Lower leg skin (tissue), 4 donors: ENCODE data around the gene MCM8. TPM values are rescaled to one million over a fixed set of nuclear protein-coding genes. Genes with fewer than 3 reads are reported as not detected.

Experiments
- DNase-seq, 2 donors: peaks; one replicate each; pipeline ENCODE4 v3.0.0-alpha.2; 2019; ENCODE audit warnings: low spot score in 2 of 2
- H3K4me3 ChIP-seq: fragments of 200-600 bp; sonication (generic); 2 replicates; pipeline ENCODE4 v1.5.1; 2017; ENCODE audit warnings: mild to moderate bottlenecking, low read depth; ENCODE audit not compliant: poor library complexity, severe bottlenecking
- POLR2A ChIP-seq, 2 donors: fragments of 450-650 bp; IDR thresholded peaks; one replicate each; pipeline ENCODE4 v1.6.1; 2016 to 2017; ENCODE audit warnings: antibody characterized with exemption in 2 of 2, mild to moderate bottlenecking in 1 of 2, moderate library complexity in 1 of 2
- WGBS, 2 donors: methylation state at CpG; one replicate each; pipeline ENCODE4 v1.1.5; 2018; 5-methylcytosine and 5-hydroxymethylcytosine counted together
- intact Hi-C: fragments of 100-400 bp; cut with DNase I; formaldehyde crosslinking; loops from one replicate; pipeline ENCODE4 v1.15.0; 2023; ENCODE audit warnings: low total_unique reads
- total RNA-seq, 4 donors: library from RNA; depleted of rRNA; stranded (reverse); fragments of >200 nt; gene quantifications; one replicate each; pipeline ENCODE4 v1.1.0, GENCODE V29; 2016
- TF ChIP-seq, protein P1 (sequence below), 3 donors: fragments of 450-650 bp; IDR thresholded peaks; one replicate each; pipeline ENCODE4 v1.5.1; 2016; ENCODE audit warnings: antibody characterized with exemption in 3 of 3, mild to moderate bottlenecking in 3 of 3, moderate library complexity in 2 of 3

Gene MCM8
- total RNA-seq, 4 donors from 2014 or later: 2.4 to 5.1 (median 4.3) TPM

DNA sequence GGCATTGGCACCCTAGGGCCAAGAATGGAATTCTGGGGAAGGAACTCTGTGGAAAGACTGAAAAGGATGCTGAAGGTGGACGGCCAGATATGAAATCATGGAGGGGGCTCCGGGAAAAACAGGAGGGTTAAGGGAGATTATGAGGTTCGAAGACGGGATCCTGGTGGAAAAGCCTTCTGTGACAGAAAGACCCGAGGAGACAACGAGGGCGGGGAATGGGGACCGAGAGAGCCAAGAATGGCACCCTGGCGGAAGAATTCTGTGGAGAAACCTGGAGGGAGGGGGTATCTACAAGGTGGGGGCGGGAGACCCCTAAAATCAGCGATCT lies 545 bp upstream of the MCM8 start:
- no peak for DNase-seq
- TF ChIP-seq, protein P1, sequence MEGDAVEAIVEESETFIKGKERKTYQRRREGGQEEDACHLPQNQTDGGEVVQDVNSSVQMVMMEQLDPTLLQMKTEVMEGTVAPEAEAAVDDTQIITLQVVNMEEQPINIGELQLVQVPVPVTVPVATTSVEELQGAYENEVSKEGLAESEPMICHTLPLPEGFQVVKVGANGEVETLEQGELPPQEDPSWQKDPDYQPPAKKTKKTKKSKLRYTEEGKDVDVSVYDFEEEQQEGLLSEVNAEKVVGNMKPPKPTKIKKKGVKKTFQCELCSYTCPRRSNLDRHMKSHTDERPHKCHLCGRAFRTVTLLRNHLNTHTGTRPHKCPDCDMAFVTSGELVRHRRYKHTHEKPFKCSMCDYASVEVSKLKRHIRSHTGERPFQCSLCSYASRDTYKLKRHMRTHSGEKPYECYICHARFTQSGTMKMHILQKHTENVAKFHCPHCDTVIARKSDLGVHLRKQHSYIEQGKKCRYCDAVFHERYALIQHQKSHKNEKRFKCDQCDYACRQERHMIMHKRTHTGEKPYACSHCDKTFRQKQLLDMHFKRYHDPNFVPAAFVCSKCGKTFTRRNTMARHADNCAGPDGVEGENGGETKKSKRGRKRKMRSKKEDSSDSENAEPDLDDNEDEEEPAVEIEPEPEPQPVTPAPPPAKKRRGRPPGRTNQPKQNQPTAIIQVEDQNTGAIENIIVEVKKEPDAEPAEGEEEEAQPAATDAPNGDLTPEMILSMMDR (IDR thresholded peaks at IDR 0.05): no peak
- TF ChIP-seq POLR2A (IDR thresholded peaks at IDR 0.05): no peak
- H3K4me3 ChIP-seq: peak overlapping the region; percentile 61
- intact Hi-C loops: no loop called here
- WGBS, 2 donors: 0 to 1% methylated on average over 11 of the region's 11 CpGs

DNA sequence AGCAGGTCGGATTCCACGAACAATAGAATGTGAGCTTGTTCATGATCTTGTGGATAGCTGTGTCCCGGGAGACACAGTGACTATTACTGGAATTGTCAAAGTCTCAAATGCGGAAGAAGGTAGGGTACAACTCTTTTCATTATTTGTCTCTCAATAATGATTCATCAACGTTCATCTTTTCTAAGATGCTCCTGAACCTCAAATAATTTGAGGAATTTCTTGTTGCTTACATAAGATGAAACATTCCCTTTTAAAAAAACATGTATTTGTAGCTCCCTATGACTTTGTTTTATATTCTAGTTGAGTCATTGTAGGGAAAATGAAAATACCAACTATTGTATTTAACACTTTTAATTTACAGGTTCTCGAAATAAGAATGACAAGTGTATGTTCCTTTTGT lies 17.0 kb downstream of the MCM8 start:
- no peak for DNase-seq
- WGBS, 2 donors: 94 to 95% methylated on average over 6 of the region's 6 CpGs
- H3K4me3 ChIP-seq: no peak overlapping the region
- intact Hi-C loops: no loop called here
- TF ChIP-seq, protein P1 (IDR thresholded peaks at IDR 0.05): no peak
- no peak for TF ChIP-seq POLR2A (IDR thresholded peaks at IDR 0.05)

DNA sequence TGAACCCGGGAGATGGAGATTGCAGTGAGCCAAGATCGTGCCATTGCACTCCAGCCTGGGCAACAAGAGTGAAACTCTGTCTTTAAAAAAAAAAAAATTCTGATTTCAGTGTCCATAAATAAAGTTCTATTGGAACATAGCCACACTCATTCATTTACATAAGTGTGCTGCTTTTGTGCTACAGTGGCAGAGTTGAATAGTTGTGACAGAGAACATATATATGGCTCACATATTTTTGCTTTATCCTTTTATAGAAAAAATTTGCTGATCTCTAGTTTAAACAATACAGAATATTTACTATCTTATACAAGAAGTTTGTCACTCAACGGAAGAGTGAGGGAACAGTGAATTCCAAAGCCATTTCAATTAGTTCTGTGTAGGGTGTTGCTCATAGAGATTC lies 18.0 kb downstream of the MCM8 start:
- intact Hi-C loops: no loop called here
- no peak for TF ChIP-seq POLR2A (IDR thresholded peaks at IDR 0.05)
- TF ChIP-seq, protein P1 (IDR thresholded peaks at IDR 0.05): no peak
- DNase-seq: no peak
- WGBS, 2 donors: 96 to 99% methylated on average over 3 of the region's 3 CpGs
- H3K4me3 ChIP-seq: no peak overlapping the region

DNA sequence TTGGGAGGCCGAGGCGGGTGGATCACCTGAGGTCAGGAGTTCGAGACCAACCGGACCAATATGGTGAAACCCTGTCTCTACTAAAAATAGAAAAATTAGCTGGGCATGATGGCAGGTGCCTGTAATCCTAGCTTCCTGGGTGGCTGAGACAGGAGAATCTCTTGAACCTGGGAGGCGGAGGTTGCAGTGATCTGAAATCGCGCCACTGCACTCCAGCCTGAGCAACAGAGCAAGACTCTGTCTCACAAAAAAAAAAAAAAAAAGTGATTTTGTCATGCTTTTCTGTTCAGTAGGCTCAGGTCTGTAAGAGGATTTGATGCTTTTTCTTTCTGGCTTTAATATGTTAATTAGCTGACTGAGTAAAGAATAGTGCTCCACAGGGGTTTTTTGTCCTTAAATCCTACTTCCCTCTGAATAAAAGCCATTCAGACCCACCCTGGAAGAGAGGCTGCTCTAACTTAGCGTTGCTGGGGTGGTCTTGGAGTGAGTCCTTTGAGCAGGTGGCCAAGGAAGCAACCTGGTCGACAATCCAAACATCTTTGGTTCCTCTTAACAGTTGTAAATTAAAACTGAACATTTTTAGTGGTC lies 19.0 kb downstream of the MCM8 start:
- TF ChIP-seq, protein P1 (IDR thresholded peaks at IDR 0.05): no peak
- no peak for TF ChIP-seq POLR2A (IDR thresholded peaks at IDR 0.05)
- H3K4me3 ChIP-seq: no peak overlapping the region
- intact Hi-C loops: no loop called here
- WGBS, 2 donors: 81 to 86% methylated on average over 9 of the region's 9 CpGs
- DNase-seq: no peak

DNA sequence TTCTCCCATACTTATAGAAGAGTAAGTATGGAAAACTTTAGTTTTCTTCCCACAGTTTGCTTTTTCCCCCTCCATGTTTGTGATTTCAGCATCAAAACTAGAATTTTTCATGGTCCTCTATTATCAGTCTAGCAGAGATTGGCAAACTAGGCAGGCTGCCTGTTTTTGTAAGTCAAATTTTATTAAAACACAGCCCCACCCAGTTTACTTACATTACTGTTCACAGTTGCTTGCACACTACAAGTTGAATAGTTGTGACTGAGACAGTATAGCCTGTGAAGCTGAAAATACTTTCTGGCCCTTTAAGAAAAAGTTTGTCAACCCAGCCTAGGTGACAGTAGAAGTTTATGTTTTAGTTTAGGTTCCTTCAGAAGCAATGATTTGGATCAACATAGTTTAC lies 19.5 kb downstream of the MCM8 start:
- no peak overlapping the region for H3K4me3 ChIP-seq
- TF ChIP-seq POLR2A (IDR thresholded peaks at IDR 0.05): no peak
- TF ChIP-seq, protein P1 (IDR thresholded peaks at IDR 0.05): no peak
- intact Hi-C loops: no loop called here
- no peak for DNase-seq

DNA sequence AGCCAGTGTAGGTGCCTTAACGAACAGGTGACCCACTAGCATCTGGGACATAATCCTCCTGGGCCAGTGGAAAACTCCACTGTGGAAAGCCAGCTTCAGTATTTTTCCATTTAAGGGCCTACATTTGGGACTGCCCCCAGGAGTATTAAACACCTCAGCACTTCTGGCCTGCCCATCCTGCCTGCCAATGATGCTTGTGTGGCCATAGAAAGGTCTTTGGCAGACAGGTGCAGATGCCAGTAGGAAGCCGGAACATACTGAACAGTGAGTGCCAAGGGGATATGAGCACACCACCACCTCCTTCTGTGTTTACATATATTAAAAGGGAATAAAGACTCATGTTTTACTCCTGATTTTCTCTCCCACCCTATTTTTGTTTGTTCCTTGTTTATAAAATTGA lies 19.9 kb downstream of the MCM8 start:
- H3K4me3 ChIP-seq: no peak overlapping the region
- TF ChIP-seq POLR2A (IDR thresholded peaks at IDR 0.05): no peak
- intact Hi-C loops: no loop called here
- WGBS, 2 donors: 84 to 95% methylated on average over 2 of the region's 2 CpGs
- DNase-seq: no peak
